H4 (cell line): ENCODE results near the gene DGKQ. TPM values are rescaled to one million over a fixed set of nuclear protein-coding genes. Genes with fewer than 3 reads are reported as not detected.
"Not testable (repeated sequence)": the region's sequence is repeated elsewhere in the genome, so short reads cannot be mapped to it uniquely, and the experiment has no call there.

Experiments used
- DNase-seq: peaks from one replicate; pipeline ENCODE4 v3.0.0-alpha.2; 2015; ENCODE audit warnings: low spot score
- total RNA-seq: library from RNA; depleted of rRNA; stranded (reverse); fragments of >200 nt; shearing (Covaris generic); gene quantifications from 2 replicates; pipeline ENCODE4 v1.2.3, GENCODE V29; 2014

DGKQ gene
- total RNA-seq, 1 experiment from 2014 or later, result 5.1 TPM

- DNase-seq, result no peak
Measured at GRCh38 chr4:978957-979701, 5.8 kb upstream of the DGKQ start.

- DNase-seq, result not testable (repeated sequence)
Measured at GRCh38 chr4:976016-976415, 2.6 kb upstream of the DGKQ start.

GRCh38 chr4:974668-975067 is 1.3 kb upstream of the DGKQ start:
- no peak for DNase-seq

GRCh38 chr4:972651-973424 is 531 bp downstream of the DGKQ start:
- DNase-seq, result no peak

- DNase-seq, result no peak
Measured at GRCh38 chr4:971666-972500, 1.5 kb downstream of the DGKQ start.

GRCh38 chr4:970854-971520 is 2.4 kb downstream of the DGKQ start:
- no peak for DNase-seq

- no peak for DNase-seq
Measured at GRCh38 chr4:970046-970745, 3.2 kb downstream of the DGKQ start.

GRCh38 chr4:968621-969394 is 4.6 kb downstream of the DGKQ start:
- no peak for DNase-seq

GRCh38 chr4:968221-968620 is 5.1 kb downstream of the DGKQ start:
- DNase-seq, result no peak

- DNase-seq, result no peak
Measured at GRCh38 chr4:967113-968104, 6.0 kb downstream of the DGKQ start.

GRCh38 chr4:966266-967112 is 6.9 kb downstream of the DGKQ start:
- DNase-seq, result no peak

- no peak for DNase-seq
Measured at GRCh38 chr4:965766-966134, 7.6 kb downstream of the DGKQ start.

GRCh38 chr4:965048-965765 is 8.2 kb downstream of the DGKQ start:
- no peak for DNase-seq

GRCh38 chr4:964346-965025 is 8.9 kb downstream of the DGKQ start:
- DNase-seq, result no peak

- no peak for DNase-seq
Measured at GRCh38 chr4:963276-964225, 9.8 kb downstream of the DGKQ start.
